Measurements from ENCODE around the gene ZMYND19. TPM values are rescaled to one million over a fixed set of nuclear protein-coding genes. Genes with fewer than 3 reads are reported as not detected.

ZMYND19 gene
- total and polyA plus RNA-seq, 12 donors: 5.2 to 33.5 (median 17.9) TPM

- H3K27me3 ChIP-seq: no peaks in the 10 kb centered on the region
- H3K36me3 ChIP-seq (replicated peaks in 1 of 2): peaks cover 0 to 22% of the 10 kb centered on the region in 2 donors
- no peak overlapping the region for H3K27ac ChIP-seq
- intact Hi-C loops (cut with DNase I): no loop called here
- no peak overlapping the region for H3K4me3 ChIP-seq
- no peaks in the 10 kb centered on the region for H3K9me3 ChIP-seq (replicated peaks in 1 of 3)
- TF ChIP-seq CTCF (IDR thresholded peaks at IDR 0.05) (no peak), POLR2A (IDR thresholded peaks at IDR 0.05) (no peak)
- no peaks in the 10 kb centered on the region for H3K4me1 ChIP-seq (replicated peaks in 1 of 2)
- DNase-seq: no peak
- WGBS, 4 donors: 90 to 92% (median 91%) methylated on average over 14 to 17 of the region's 18 CpGs
Measured at GRCh38 chr9:137564817-137565411, 25.4 kb downstream of the ZMYND19 start.

- no peak overlapping the region for H3K4me3 ChIP-seq
- DNase-seq: no peak
- no peaks in the 10 kb centered on the region for H3K4me1 ChIP-seq (replicated peaks in 1 of 2)
- WGBS, 4 donors: 91 to 97% (median 94%) methylated on average over 10 of the region's 10 CpGs
- H3K27ac ChIP-seq: no peak overlapping the region
- intact Hi-C loops (cut with DNase I): no loop called here
- no peak for TF ChIP-seq POLR2A (IDR thresholded peaks at IDR 0.05)
- TF ChIP-seq CTCF (IDR thresholded peaks at IDR 0.05): no peak
- peaks cover 0 to 22% of the 10 kb centered on the region in 2 donors for H3K36me3 ChIP-seq (replicated peaks in 1 of 2)
- no peaks in the 10 kb centered on the region for H3K9me3 ChIP-seq (replicated peaks in 1 of 3)
- no peaks in the 10 kb centered on the region for H3K27me3 ChIP-seq
Measured at GRCh38 chr9:137564134-137564533, 26.2 kb downstream of the ZMYND19 start.

GRCh38 chr9:137558127-137558526, 32.2 kb downstream of the ZMYND19 start:
- H3K27ac ChIP-seq: no peak overlapping the region
- intact Hi-C loops (cut with DNase I): no loop called here
- no peak for DNase-seq
- WGBS, 4 donors: 95 to 100% (median 97%) methylated on average over 4 of the region's 4 CpGs
- no peak overlapping the region for H3K4me3 ChIP-seq
- no peaks in the 10 kb centered on the region for H3K9me3 ChIP-seq (replicated peaks in 1 of 3)
- H3K36me3 ChIP-seq (replicated peaks in 1 of 2): peaks cover 0 to 42% of the 10 kb centered on the region in 2 donors
- TF ChIP-seq CTCF (IDR thresholded peaks at IDR 0.05): no peak
- TF ChIP-seq POLR2A (IDR thresholded peaks at IDR 0.05): no peak
- H3K27me3 ChIP-seq: no peaks in the 10 kb centered on the region
- H3K4me1 ChIP-seq (replicated peaks in 1 of 2): no peaks in the 10 kb centered on the region

- no peak for TF ChIP-seq CTCF (IDR thresholded peaks at IDR 0.05)
Measured at GRCh38 chr9:137556069-137556838, 34.1 kb downstream of the ZMYND19 start.

More at GRCh38 chr9:137556069-137556838, 34.1 kb downstream of the ZMYND19 start:
- intact Hi-C loops (cut with DNase I): no loop called here
- peaks cover 0 to 36% of the 10 kb centered on the region in 2 donors for H3K36me3 ChIP-seq (replicated peaks in 1 of 2)
- 66 to 78% (median 75%) methylated on average over 13 to 24 of the region's 24 CpGs for WGBS, 4 donors
- no peak overlapping the region for H3K4me3 ChIP-seq
- H3K9me3 ChIP-seq (replicated peaks in 1 of 3): no peaks in the 10 kb centered on the region
- DNase-seq: peak; percentile 50 to 85 (median 76)
- H3K4me1 ChIP-seq (replicated peaks in 1 of 2): peaks cover 0 to 9% of the 10 kb centered on the region in 2 donors
- H3K27me3 ChIP-seq: no peaks in the 10 kb centered on the region
- peak overlapping the region in 2 of 5 donors; percentile 0 to 47 for H3K27ac ChIP-seq

All from adrenal gland (tissue), 12 donors.